ENCODE results near the gene FBXW11.

- TF ChIP-seq CTCF (IDR thresholded peaks at IDR 0.05; ENCODE audit: insufficient read depth, low read length) (no peak), POLR2AphosphoS5 (IDR thresholded peaks at IDR 0.05; ENCODE audit: low read depth) (no peak), REST (IDR thresholded peaks at IDR 0.05; ENCODE audit: insufficient replicate concordance, low read depth) (no peak)
Observed at GRCh38 chr5:171888051-171888481, 118.4 kb downstream of the FBXW11 start.
